NCI-H446 treated with DMSO at 0.1 percent for 48 hours (cell line): ENCODE data around the gene LRRK2.
A peak's percentile ranks its signal among the peaks of the same experiment; 100 is the strongest.
"Not testable (repeated sequence)": the region's sequence is repeated elsewhere in the genome, so short reads cannot be mapped to it uniquely, and the experiment has no call there.

Experiments
- DNase-seq: peaks from one replicate; lab custom pipeline; 2025; lab: John Stamatoyannopoulos, UW

LRRK2 gene

GRCh38 chr12:40315375-40315774 is 90.6 kb downstream of the LRRK2 start:
- DNase-seq, result no peak

DNA sequence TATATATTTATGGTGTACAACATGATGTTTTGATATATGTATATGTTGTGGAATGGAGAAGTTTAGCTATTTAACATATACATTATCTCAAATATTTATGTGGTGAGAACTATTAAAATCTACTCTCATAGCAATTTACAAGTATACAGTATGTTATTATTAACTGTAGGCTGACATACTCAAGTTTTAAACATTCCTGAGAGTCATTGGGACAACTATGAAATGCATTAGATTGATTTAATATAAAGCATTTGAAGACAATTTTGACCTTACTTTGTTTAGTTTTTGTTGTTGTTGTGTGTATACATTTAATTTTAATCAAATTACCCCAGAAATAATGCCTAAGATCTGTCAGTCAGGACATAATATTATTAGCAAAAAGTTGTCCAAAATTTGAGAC is 99.5 kb downstream of the LRRK2 start:
- no peak for DNase-seq

GRCh38 chr12:40325349-40325960 is 100.7 kb downstream of the LRRK2 start:
- DNase-seq, result peak; percentile 45

- no peak for DNase-seq
Observed at GRCh38 chr12:40327535-40327934, 102.7 kb downstream of the LRRK2 start.

DNA sequence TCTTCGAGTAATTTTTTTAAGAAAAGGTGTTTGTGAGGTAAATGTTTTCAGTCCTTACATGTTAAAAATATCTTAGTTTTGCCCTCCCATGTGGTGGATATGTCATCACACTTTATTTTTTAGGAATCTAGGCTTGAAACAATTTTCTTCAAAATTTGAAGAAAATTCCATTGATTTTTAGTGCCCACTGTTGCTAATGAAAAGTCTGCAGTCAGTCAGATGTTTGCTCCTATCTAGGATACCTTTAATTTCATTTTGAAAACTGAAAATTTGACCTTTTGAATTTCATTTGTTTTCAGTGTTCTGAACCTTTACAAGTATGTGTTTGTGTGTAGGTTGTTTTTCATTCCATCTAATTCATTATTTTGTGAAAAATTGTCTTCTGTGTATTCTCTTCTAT is 105.4 kb downstream of the LRRK2 start:
- DNase-seq, result no peak

DNA sequence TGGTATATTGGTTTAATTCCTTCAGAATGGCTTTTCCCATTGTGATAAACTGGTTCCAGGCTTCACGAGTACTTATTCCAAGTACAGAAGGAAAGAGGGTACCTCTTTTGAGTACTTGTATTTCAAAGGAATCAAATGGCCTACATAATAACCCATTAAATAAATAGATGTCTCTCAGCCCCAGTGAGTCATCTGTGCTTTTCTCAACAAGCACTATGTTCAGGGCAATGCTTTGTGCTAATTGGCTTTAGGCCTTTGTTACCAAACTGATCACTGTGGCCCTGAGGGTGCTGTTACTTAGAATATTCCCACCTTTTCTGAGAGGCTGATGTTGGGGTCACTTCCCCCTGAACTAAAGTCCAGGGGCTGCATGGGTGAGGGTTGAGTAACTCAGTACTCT is 107.1 kb downstream of the LRRK2 start:
- no peak for DNase-seq

DNA sequence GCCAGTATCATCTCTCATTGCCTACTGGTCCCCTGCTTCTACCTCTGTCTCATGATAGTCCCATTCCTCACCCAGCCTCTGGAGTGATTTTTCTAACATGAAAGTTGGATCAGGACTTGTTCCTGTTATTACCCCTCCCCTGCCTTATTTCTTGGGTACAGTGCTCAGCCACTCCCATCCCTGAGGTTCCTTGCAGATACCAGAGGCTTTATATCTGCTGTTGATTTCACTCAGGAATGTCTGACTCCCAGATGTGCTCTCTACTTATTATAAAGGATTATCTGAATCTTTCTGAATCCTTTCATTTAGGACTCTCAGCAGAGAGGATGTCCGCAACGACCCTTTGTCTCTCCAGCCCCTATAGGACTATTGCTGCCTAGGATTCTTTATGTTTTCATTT is 111.2 kb downstream of the LRRK2 start:
- no peak for DNase-seq

GRCh38 chr12:40336573-40337199 is 111.9 kb downstream of the LRRK2 start:
- DNase-seq, result no peak

DNA sequence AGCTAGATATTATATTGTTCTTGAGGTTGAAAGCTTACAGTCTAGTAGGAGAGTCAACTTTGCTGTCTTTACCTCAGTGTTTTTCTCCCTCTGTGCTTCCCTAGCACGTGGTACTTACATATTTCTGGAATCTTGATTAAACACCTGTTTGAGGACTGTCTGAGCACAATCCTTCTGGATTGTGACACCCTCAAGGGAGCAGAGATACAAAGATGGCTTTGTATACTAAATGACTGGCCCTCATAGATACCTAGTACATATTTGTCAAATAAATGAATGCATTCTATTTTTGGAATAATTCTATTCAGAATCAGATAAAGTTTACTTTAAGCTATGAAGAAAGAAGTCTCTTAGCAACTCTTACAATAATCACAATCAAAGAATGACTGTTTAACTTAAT is 113.3 kb downstream of the LRRK2 start:
- DNase-seq, result no peak

- no peak for DNase-seq
Observed at GRCh38 chr12:40338621-40339020, 113.8 kb downstream of the LRRK2 start.

GRCh38 chr12:40342010-40342409 is 117.2 kb downstream of the LRRK2 start:
- DNase-seq, result no peak

DNA sequence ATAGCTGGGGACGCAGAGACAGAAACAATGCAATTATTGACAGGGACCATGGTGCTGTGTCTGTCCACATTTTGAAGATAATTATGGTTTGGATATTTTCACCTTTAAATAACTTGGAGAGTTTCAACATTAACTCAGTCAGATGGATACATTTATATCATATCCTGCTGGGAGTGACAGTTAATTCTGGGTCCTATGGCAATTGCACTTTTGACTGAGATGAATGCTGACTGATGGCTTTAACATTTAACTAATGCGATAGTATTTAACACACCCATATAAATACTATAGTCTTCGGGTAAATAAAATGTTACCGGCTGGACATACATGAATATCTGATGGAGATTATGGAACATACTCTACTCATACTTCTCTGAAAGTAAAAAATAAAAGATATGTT is 118.3 kb downstream of the LRRK2 start:
- DNase-seq, result no peak

DNA sequence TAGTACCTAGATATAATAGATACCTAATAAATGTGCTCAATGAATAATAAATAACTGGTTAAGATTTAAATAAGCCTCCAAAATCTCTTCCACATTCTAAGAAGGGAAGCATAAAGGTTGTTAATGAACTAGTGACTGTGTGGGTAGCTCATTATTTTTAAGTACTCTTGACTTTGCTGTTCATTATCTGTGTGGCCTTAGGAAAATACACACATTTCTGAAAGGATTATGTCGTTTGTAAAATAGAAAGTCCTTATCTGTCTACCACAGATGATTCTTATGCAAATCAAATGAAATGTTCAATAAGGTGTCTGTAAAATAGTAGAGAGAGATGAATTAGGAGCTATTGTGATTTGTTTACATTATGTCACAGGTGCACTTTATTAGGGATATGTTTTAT is 119.5 kb downstream of the LRRK2 start:
- DNase-seq, result no peak

DNA sequence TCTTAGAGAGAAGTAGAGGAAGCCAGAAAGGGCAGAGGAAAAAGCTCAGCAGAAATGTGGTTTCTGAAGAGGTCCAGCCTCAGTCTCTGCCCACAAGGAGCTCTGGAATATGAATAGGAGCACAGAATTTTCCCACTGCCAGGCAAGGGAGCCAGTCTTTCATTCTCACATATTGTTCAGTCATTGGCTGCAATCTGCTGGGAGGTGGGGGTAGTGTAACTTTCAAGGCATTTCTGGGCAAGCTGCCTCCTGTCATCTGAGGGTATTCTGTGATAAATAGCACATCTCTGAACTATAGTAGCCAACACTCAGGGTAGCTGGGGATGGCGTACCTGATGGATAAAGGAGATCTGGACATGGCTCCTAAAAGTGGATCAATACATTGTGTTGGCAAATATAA is 127.2 kb downstream of the LRRK2 start:
- DNase-seq, result peak; percentile 40

DNA sequence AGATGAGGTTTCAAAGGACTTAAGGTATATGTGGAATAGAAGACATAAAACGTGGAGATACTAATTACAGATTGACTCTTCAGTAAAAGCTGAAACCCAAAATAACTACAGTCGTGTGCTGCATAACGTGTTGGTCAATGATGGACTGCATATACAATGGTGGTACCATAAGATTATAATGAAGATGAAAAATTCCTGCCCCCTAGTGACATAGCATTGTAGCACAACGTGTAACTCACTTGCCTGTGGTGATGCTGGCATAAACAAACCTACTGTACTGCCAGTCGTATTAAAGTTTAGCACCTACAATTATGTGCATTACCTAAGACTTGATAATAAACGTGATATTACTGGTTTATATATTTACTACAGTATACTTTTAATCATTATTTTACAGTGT is 150.3 kb downstream of the LRRK2 start:
- DNase-seq, result no peak

GRCh38 chr12:40376533-40377267 is 151.9 kb downstream of the LRRK2 start:
- no peak for DNase-seq

- peak; percentile 87 for DNase-seq
Observed at GRCh38 chr12:40378691-40379090, 153.9 kb downstream of the LRRK2 start.

DNA sequence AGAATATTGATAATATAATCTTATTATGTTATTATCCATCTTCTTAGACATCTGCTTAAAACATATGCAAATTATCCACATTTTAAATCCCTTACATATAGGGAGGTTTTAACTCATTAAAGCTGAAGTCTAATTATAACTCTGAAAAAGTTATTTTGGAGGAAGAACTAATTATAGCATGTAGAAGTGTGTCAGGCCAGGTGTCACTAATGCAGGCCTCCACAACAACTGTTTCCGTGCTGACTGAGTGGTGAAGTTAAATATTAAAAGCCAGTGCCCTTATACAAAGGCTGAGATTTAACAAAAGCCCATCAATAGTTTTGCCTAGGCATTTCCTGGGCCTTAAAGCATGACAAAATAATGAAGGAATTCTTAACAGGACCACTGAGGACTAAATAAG is 157.4 kb downstream of the LRRK2 start:
- no peak for DNase-seq

GRCh38 chr12:40387279-40387678 is 162.5 kb downstream of the LRRK2 start:
- DNase-seq, result not testable (repeated sequence)

DNA sequence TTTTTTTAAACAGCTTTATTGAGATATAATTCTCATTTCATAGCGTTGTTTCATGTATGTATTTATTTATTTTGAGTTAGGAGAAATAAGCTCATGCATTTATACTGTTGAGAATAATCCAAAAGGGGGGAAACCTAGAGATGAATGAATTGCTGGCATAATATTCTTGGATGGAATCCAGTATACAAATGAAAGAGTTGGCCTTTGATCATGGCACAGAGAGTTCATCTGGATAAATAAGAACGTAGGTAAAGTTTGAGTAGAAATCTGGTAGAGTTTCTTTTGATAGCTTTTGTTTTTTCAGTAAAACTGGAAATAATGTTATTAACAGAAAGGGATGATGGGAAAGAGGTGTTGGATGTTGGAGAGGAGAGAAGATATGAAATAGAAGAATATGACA is 166.2 kb downstream of the LRRK2 start:
- peak; percentile 22 for DNase-seq

GRCh38 chr12:40393026-40393425 is 168.2 kb downstream of the LRRK2 start:
- no peak for DNase-seq

DNA sequence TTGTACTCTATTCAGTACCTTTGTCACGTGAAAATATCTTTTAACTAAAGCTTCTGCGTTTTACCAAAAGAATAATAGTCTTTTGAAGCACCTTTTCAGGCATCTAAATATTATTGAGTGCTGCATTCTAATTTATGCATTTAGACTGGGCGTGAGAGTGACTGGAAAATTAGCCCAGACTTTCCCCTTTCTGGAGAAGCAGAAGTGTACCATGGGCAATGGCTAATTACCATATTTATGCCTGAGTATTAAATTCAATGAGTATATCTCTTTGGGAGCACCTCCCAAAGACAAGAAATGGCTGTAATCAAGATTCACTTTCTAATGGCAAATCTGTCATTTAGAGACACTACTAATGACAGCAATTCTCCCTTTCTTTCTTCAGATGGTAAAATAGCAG is 174.9 kb downstream of the LRRK2 start:
- no peak for DNase-seq

DNA sequence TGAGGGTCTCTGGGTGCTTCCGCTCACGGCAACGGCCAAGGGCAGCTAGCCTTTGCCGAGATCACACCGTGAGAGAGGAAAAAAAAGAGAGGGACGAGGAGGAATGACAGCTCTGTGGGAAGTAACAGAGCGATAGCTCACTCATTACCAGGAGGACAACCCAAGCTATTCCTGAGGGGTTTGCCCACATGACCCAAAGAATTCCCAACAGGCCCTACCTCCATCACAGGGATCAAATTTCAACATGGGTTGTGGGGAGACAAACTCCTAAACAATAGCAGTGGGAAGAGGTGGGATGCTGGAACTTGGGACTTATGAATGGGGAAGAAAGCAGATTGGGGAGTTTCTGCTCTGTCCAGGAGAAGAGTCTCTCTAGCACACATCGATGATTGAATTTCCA is 180.6 kb downstream of the LRRK2 start:
- DNase-seq, result no peak
